Measurements from ENCODE around the gene KLC3.

- no peak for TF ChIP-seq CTCF (IDR thresholded peaks at IDR 0.05; ENCODE audit: low read depth, low read length, poor library complexity, severe bottlenecking)
- no peak for TF ChIP-seq EZH2phosphoT487 (IDR thresholded peaks at IDR 0.05; ENCODE audit: borderline replicate concordance, low read length)
Observed at GRCh38 chr19:45356760-45357444, 16.4 kb downstream of the KLC3 start.
